IMR-90 (cell line): ENCODE measurements around the gene CDH2. TPM values are rescaled to one million over a fixed set of nuclear protein-coding genes. Genes with fewer than 3 reads are reported as not detected.

Source experiments
- ATAC-seq: fragments of 200-7000 bp; cut with Tn5 transposase; 2 replicates; pipeline ENCODE4 v1.9.1; 2020; ENCODE audit warnings: low read depth, mild to moderate bottlenecking, moderate library complexity
- BruUV-seq: library from RNA; stranded (reverse); fragments of 400-500 nt; replicated peaks from 2 replicates; lab custom pipeline; 2021; lab: Mats Ljungman, UMichigan
- CTCF ChIA-PET: fragments of 300-600 bp; formaldehyde crosslinking; extraction: SDS; loops from one replicate; lab custom pipeline; 2021; ENCODE audit warnings: antibody characterized with exemption; lab: Yijun Ruan, JAX
- POLR2A ChIA-PET: fragments of 300-600 bp; sonication (Branson Sonifier 250); formaldehyde crosslinking; loops from one replicate; lab custom pipeline; 2022; ENCODE audit warnings: antibody characterized with exemption; ENCODE audit not compliant: unreplicated experiment; lab: Charles Lee
- DNase-seq: peaks from one replicate; pipeline ENCODE4 v3.0.0; 2013
- H2AFZ ChIP-seq: replicated peaks from 2 replicates; pipeline ENCODE3; 2013; ENCODE audit warnings: low read length, mild to moderate bottlenecking; ENCODE audit not compliant: poor library complexity
- H2AK5ac ChIP-seq: 2 replicates; pipeline ENCODE4 v1.6.1; 2013; ENCODE audit warnings: low read depth, low read length, inconsistent platforms
- H2AK9ac ChIP-seq: replicated peaks from 2 replicates; pipeline ENCODE3; 2013; ENCODE audit warnings: mild to moderate bottlenecking, low read depth, low read length, moderate library complexity; ENCODE audit not compliant: poor library complexity
- H2BK120ac ChIP-seq: 2 replicates; pipeline ENCODE4 v1.6.1; 2013; ENCODE audit warnings: low read depth, low read length, inconsistent platforms
- H2BK15ac ChIP-seq: 3 replicates; pipeline ENCODE4 v1.6.1; 2013; ENCODE audit warnings: low read depth, low read length, inconsistent platforms
- H2BK20ac ChIP-seq: 2 replicates; pipeline ENCODE4 v1.6.1; 2013; ENCODE audit warnings: low read depth, mild to moderate bottlenecking, inconsistent platforms, low read length, moderate library complexity
- H2BK5ac ChIP-seq: 2 replicates; pipeline ENCODE4 v1.6.1; 2013; ENCODE audit warnings: mild to moderate bottlenecking, low read depth, low read length, inconsistent platforms; ENCODE audit not compliant: poor library complexity, severe bottlenecking
- H3K14ac ChIP-seq: replicated peaks from 2 replicates; pipeline ENCODE4 v1.6.1; 2013; ENCODE audit warnings: low read depth, low read length, inconsistent platforms
- H3K18ac ChIP-seq: 2 replicates; pipeline ENCODE4 v1.6.1; 2013; ENCODE audit warnings: low read depth, low read length, control low read depth
- H3K23ac ChIP-seq: 2 replicates; pipeline ENCODE4 v1.6.1; 2013; ENCODE audit warnings: low read depth, low read length, inconsistent platforms
- H3K27ac ChIP-seq: 2 replicates; pipeline ENCODE4 v1.5.1; 2013; ENCODE audit warnings: mild to moderate bottlenecking, control low read depth, low read length; ENCODE audit not compliant: insufficient read depth
- H3K27me3 ChIP-seq: 2 replicates; pipeline ENCODE4 v1.6.1; 2013; ENCODE audit warnings: low read length; ENCODE audit not compliant: control insufficient read depth, insufficient read depth
- H3K36me3 ChIP-seq: 2 replicates; pipeline ENCODE4 v1.6.1; 2013; ENCODE audit warnings: low read length, mixed read lengths; ENCODE audit not compliant: control insufficient read depth, insufficient read depth
- H3K4ac ChIP-seq: 2 replicates; pipeline ENCODE4 v1.6.1; 2013; ENCODE audit warnings: low read depth, low read length, inconsistent platforms
- H3K4me1 ChIP-seq: 2 replicates; pipeline ENCODE4 v1.6.1; 2013; ENCODE audit warnings: low read length, mixed read lengths; ENCODE audit not compliant: control insufficient read depth, insufficient read depth
- H3K4me2 ChIP-seq: 2 replicates; pipeline ENCODE4 v1.6.1; 2013; ENCODE audit warnings: low read depth, mild to moderate bottlenecking, control low read depth, low read length, moderate library complexity
- H3K4me3 ChIP-seq: 2 replicates; pipeline ENCODE4 v1.5.1; 2013; ENCODE audit warnings: low read depth, mild to moderate bottlenecking, control low read depth, low read length, moderate library complexity; ENCODE audit not compliant: insufficient read depth
- H3K56ac ChIP-seq: 2 replicates; pipeline ENCODE4 v1.6.1; 2013; ENCODE audit warnings: low read length, inconsistent platforms; ENCODE audit not compliant: insufficient read depth; ENCODE audit errors: extremely low read depth
- H3K79me1 ChIP-seq, 2 experiments: 2 replicates each; pipeline ENCODE4 v1.6.1; 2013; ENCODE audit warnings: low read length in 2 of 2, inconsistent platforms in 1 of 2, low read depth in 1 of 2
- H3K9ac ChIP-seq: 2 replicates; pipeline ENCODE4 v1.6.1; 2013; ENCODE audit warnings: low read depth, low read length, control low read depth
- H3K9me1 ChIP-seq: 2 replicates; pipeline ENCODE4 v1.6.1; 2013; ENCODE audit warnings: low read length, inconsistent platforms; ENCODE audit not compliant: insufficient read depth
- H3K9me3 ChIP-seq: 2 replicates; pipeline ENCODE4 v1.6.1; 2013; ENCODE audit warnings: low read length; ENCODE audit not compliant: control insufficient read depth, insufficient read depth
- H4K20me1 ChIP-seq: 2 replicates; pipeline ENCODE4 v1.6.1; 2013; ENCODE audit warnings: low read length, inconsistent platforms; ENCODE audit not compliant: insufficient read depth
- H4K5ac ChIP-seq: 2 replicates; pipeline ENCODE4 v1.6.1; 2013; ENCODE audit warnings: mild to moderate bottlenecking, low read depth, low read length, control low read depth
- H4K8ac ChIP-seq, 2 experiments: 2 replicates each; pipeline ENCODE4 v1.6.1; 2013; ENCODE audit warnings: low read depth in 2 of 2, low read length in 2 of 2, control low read depth in 1 of 2, inconsistent platforms in 1 of 2
- H4K91ac ChIP-seq: 2 replicates; pipeline ENCODE4 v1.6.1; 2013; ENCODE audit warnings: low read depth, low read length, inconsistent platforms; ENCODE audit not compliant: insufficient read depth
- BHLHE40 ChIP-seq: fragments of 150-350 bp; IDR thresholded peaks from 2 replicates; pipeline ENCODE4 v1.6.1; 2016; ENCODE audit warnings: mild to moderate bottlenecking, low read depth, low read length
- CEBPB ChIP-seq: IDR thresholded peaks from 2 replicates; pipeline ENCODE4 v1.6.1; 2012; ENCODE audit warnings: low read depth, low read length, improper control_type of control experiment
- CTCF ChIP-seq: conservative IDR thresholded peaks from 2 replicates; pipeline ENCODE4 v1.5.1; 2012; ENCODE audit warnings: mild to moderate bottlenecking, low read depth, low read length, improper control_type of control experiment
- ELK1 ChIP-seq: fragments of 150-350 bp; IDR thresholded peaks from 2 replicates; pipeline ENCODE4 v1.6.1; 2016; ENCODE audit warnings: low read depth, mild to moderate bottlenecking, low read length, moderate library complexity, borderline replicate concordance
- FOS ChIP-seq: fragments of 150-350 bp; IDR thresholded peaks from 2 replicates; pipeline ENCODE4 v1.6.1; 2016; ENCODE audit warnings: low read depth, low read length
- MAZ ChIP-seq: IDR thresholded peaks from 2 replicates; pipeline ENCODE4 v1.6.1; 2012; ENCODE audit warnings: low read depth, mild to moderate bottlenecking, low read length, improper control_type of control experiment, moderate library complexity, borderline replicate concordance
- MXI1 ChIP-seq: IDR thresholded peaks from 2 replicates; pipeline ENCODE4 v1.6.1; 2012; ENCODE audit warnings: low read depth, mild to moderate bottlenecking, low read length, moderate library complexity, borderline replicate concordance
- NFE2L2 ChIP-seq: fragments of 150-350 bp; IDR thresholded peaks from 2 replicates; pipeline ENCODE4 v1.6.1; 2016; ENCODE audit warnings: low read depth, mild to moderate bottlenecking, low read length
- POLR2A ChIP-seq: IDR thresholded peaks from 2 replicates; pipeline ENCODE4 v1.6.1; 2012; ENCODE audit warnings: mild to moderate bottlenecking, low read depth, low read length
- RCOR1 ChIP-seq: IDR thresholded peaks from 2 replicates; pipeline ENCODE4 v1.6.1; 2012; ENCODE audit warnings: mild to moderate bottlenecking, low read length, improper control_type of control experiment; ENCODE audit not compliant: insufficient replicate concordance
- RFX5 ChIP-seq: IDR thresholded peaks from 2 replicates; pipeline ENCODE4 v1.8.0; 2012; ENCODE audit warnings: low read depth, mild to moderate bottlenecking, low read length, moderate library complexity
- USF2 ChIP-seq: fragments of 150-350 bp; IDR thresholded peaks from 2 replicates; pipeline ENCODE4 v1.6.1; 2017; ENCODE audit warnings: mild to moderate bottlenecking, antibody characterized with exemption, low read length, low read depth
- WGBS, 2 experiments: methylation state at CpG; one replicate each; pipeline versions ENCODE4 v1.1.5 to v1.1.7; 2013; ENCODE audit warnings: missing lambda C conversion rate in 2 of 2; ENCODE audit not compliant: insufficient read length in 1 of 2; ENCODE audit errors: extremely low coverage in 2 of 2; 5-methylcytosine and 5-hydroxymethylcytosine counted together
- dilution Hi-C: fragments of 300-500 bp; cut with HindIII; formaldehyde crosslinking; loops from one replicate; pipeline ENCODE4 v1.14.3; 2018; ENCODE audit warnings: low sequenced_read_pairs; ENCODE audit not compliant: unreplicated experiment
- in situ Hi-C: fragments of 300-500 bp; cut with MboI; formaldehyde crosslinking; loops from 3 replicates; pipeline ENCODE4 v1.14.3; 2019; ENCODE audit warnings: low sequenced_read_pairs, inconsistent platforms, mixed read lengths
- intact Hi-C: fragments of 100-400 bp; cut with micrococcal nuclease; formaldehyde crosslinking; loops from 2 replicates; pipeline ENCODE4 v1.10.0; 2022
- polyA plus RNA-seq, 3 experiments: library from polyadenylated mRNA; depleted of rRNA; stranded (reverse); fragments of >200 nt; gene quantifications; 2 replicates each; pipeline ENCODE4 v1.2.3, GENCODE V29; 2012; ENCODE audit warnings: low replicate concordance in 1 of 3
- total RNA-seq: library from RNA; depleted of rRNA; stranded (reverse); fragments of >200 nt; gene quantifications from 2 replicates; pipeline ENCODE4 v1.2.3, GENCODE V29; 2012

Gene CDH2
- total and polyA plus RNA-seq, 2 of the 4 experiments (the other 2 are of a cell fraction): 55.6 to 111 TPM

GRCh38 chr18:28039078-28039477 lies 137.9 kb downstream of the CDH2 start:
- Histone ChIP-seq H2BK120ac (no peak overlapping the region), H3K4me1 (peaks cover 4% of the 10 kb centered on the region), H2AK5ac (peak overlapping the region; percentile 42), H3K9me3 (no peaks in the 10 kb centered on the region), H4K5ac (no peak overlapping the region), H2BK20ac (no peak overlapping the region), H3K9me1 (peaks cover 3% of the 10 kb centered on the region), H2BK15ac (no peak overlapping the region), H3K18ac (no peak overlapping the region), H4K8ac (no peak overlapping the region), H3K9ac (no peak overlapping the region), H3K36me3 (no peaks in the 10 kb centered on the region), H4K91ac (no peak overlapping the region), H3K4ac (no peak overlapping the region), H3K14ac (no peak overlapping the region), H2AK9ac (no peak overlapping the region), H3K27me3 (no peaks in the 10 kb centered on the region), H3K27ac (no peak overlapping the region), H3K79me1 (peaks cover 8 to 23% of the 10 kb centered on the region in 2 experiments; a peak in 3 of 4 replicates), H3K4me2 (no peak overlapping the region), H3K4me3 (no peak overlapping the region), H3K23ac (no peak overlapping the region), H2AFZ (no peak overlapping the region), H3K56ac (no peak overlapping the region), H2BK5ac (no peak overlapping the region), H4K20me1 (no peaks in the 10 kb centered on the region)
- DNase-seq: peak; percentile 34
- ATAC-seq: no peak
- POLR2A ChIA-PET: no interaction called here
- TF ChIP-seq CEBPB (no peak), MXI1 (no peak), MAZ (no peak), BHLHE40 (no peak), ELK1 (no peak), FOS (no peak), RFX5 (no peak), RCOR1 (no peak), POLR2A (no peak), USF2 (no peak), NFE2L2 (no peak), CTCF (no peak)
- intact Hi-C loops: no loop called here
- CTCF ChIA-PET: no interaction called here
- BruUV-seq: no TSS peak
- dilution Hi-C loops: no loop called here
- WGBS, 2 experiments: 95% methylated on average over 3 of the region's 5 CpGs; no CpG with 5 or more reads in 1 of the 2 experiments
- in situ Hi-C loops: no loop called here
